ENCODE data around the gene CDH2.

The CDH2 gene

GRCh38 chr18:28044036-28044435, 132.9 kb downstream of the CDH2 start:
- DNase-seq (ENCODE audit: low read depth): no peak

- no peak for DNase-seq (ENCODE audit: low read depth)
Measured at GRCh38 chr18:28043631-28044030, 133.3 kb downstream of the CDH2 start.

GRCh38 chr18:28041366-28041765, 135.6 kb downstream of the CDH2 start:
- DNase-seq (ENCODE audit: low read depth): peak; percentile 83

- DNase-seq (ENCODE audit: low read depth): no peak
Measured at GRCh38 chr18:28040716-28041115, 136.2 kb downstream of the CDH2 start.

GRCh38 chr18:28040211-28040610, 136.7 kb downstream of the CDH2 start:
- DNase-seq (ENCODE audit: low read depth): no peak

GRCh38 chr18:28039691-28040090, 137.2 kb downstream of the CDH2 start:
- no peak for DNase-seq (ENCODE audit: low read depth)

GRCh38 chr18:28039078-28039477, 137.9 kb downstream of the CDH2 start:
- no peak for DNase-seq (ENCODE audit: low read depth)

GRCh38 chr18:28036488-28036887, 140.4 kb downstream of the CDH2 start:
- no peak for DNase-seq (ENCODE audit: low read depth)

GRCh38 chr18:28034567-28034966, 142.4 kb downstream of the CDH2 start:
- DNase-seq (ENCODE audit: low read depth): no peak

GRCh38 chr18:28032177-28032576, 144.8 kb downstream of the CDH2 start:
- DNase-seq (ENCODE audit: low read depth): no peak

GRCh38 chr18:28030458-28030857, 146.5 kb downstream of the CDH2 start:
- DNase-seq (ENCODE audit: low read depth): no peak

GRCh38 chr18:28027755-28028154, 149.2 kb downstream of the CDH2 start:
- no peak for DNase-seq (ENCODE audit: low read depth)

- no peak for DNase-seq (ENCODE audit: low read depth)
Measured at GRCh38 chr18:28019425-28020108, 157.4 kb downstream of the CDH2 start.

GRCh38 chr18:28018351-28018750, 158.6 kb downstream of the CDH2 start:
- DNase-seq (ENCODE audit: low read depth): no peak

GRCh38 chr18:28015671-28016070, 161.3 kb downstream of the CDH2 start:
- no peak for DNase-seq (ENCODE audit: low read depth)

- DNase-seq (ENCODE audit: low read depth): no peak
Measured at GRCh38 chr18:28013066-28013465, 163.9 kb downstream of the CDH2 start.

- no peak for DNase-seq (ENCODE audit: low read depth)
Measured at GRCh38 chr18:28012336-28012735, 164.6 kb downstream of the CDH2 start.

GRCh38 chr18:28009589-28009988, 167.3 kb downstream of the CDH2 start:
- no peak for DNase-seq (ENCODE audit: low read depth)

- no peak for DNase-seq (ENCODE audit: low read depth)
Measured at GRCh38 chr18:28007841-28008240, 169.1 kb downstream of the CDH2 start.

GRCh38 chr18:28005164-28005563, 171.8 kb downstream of the CDH2 start:
- DNase-seq (ENCODE audit: low read depth): no peak

GRCh38 chr18:28004606-28005005, 172.3 kb downstream of the CDH2 start:
- no peak for DNase-seq (ENCODE audit: low read depth)

GRCh38 chr18:28003451-28003850, 173.5 kb downstream of the CDH2 start:
- peak; percentile 21 for DNase-seq (ENCODE audit: low read depth)

GRCh38 chr18:28002841-28003240, 174.1 kb downstream of the CDH2 start:
- DNase-seq (ENCODE audit: low read depth): no peak

GRCh38 chr18:27996801-27997272, 180.1 kb downstream of the CDH2 start:
- no peak for DNase-seq (ENCODE audit: low read depth)
